Measurements from ENCODE around the gene IFT88. TPM values are rescaled to one million over a fixed set of nuclear protein-coding genes. Genes with fewer than 3 reads are reported as not detected.

IFT88 gene
- total and polyA plus RNA-seq, 2 donors: 12.6 to 18.2 TPM

DNA sequence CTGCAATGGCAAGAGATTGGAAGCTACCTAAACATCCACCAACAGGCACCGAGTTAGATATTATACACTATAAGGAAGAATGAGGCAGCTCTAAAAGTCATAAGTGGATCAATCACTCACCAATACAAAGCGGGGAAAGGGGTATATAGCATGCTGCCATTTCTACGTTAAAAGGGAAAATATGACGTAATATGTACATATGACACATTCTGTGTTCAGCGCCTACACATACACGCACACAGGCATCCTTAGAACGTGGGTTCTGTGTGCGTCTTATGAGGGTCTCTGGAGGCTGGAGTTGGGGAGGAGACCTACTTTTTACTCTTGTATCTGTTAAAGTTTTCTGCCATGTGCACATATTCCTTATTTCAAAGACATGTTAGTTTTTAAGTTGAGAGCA is 142.4 kb downstream of the IFT88 start:
- no peak for DNase-seq (ENCODE audit: low read depth in 6 of 9, low spot score in 9 of 9)
- Histone ChIP-seq H3K9me3 (ENCODE audit: control insufficient read depth in 2 of 2, insufficient read depth in 1 of 2, low read length in 1 of 2) (no peaks in the 10 kb centered on the region), H3K27me3 (ENCODE audit: control insufficient read depth in 2 of 2, insufficient read depth in 1 of 2, low read length in 1 of 2) (peaks cover 0 to 8% of the 10 kb centered on the region in 2 donors), H3K36me3 (ENCODE audit: control insufficient read depth in 2 of 2, insufficient read depth in 2 of 2, low read length in 1 of 2) (no peaks in the 10 kb centered on the region), H3K27ac (ENCODE audit: low read depth in 1 of 2, low read length in 1 of 2) (no peak overlapping the region), H3K4me1 (ENCODE audit: control insufficient read depth in 2 of 2, insufficient read depth in 2 of 2, low read length in 2 of 2) (no peaks in the 10 kb centered on the region), H3K4me3 (ENCODE audit: low read length in 2 of 2) (no peak overlapping the region)
- 97% methylated on average over 8 of the region's 8 CpGs for WGBS

DNA sequence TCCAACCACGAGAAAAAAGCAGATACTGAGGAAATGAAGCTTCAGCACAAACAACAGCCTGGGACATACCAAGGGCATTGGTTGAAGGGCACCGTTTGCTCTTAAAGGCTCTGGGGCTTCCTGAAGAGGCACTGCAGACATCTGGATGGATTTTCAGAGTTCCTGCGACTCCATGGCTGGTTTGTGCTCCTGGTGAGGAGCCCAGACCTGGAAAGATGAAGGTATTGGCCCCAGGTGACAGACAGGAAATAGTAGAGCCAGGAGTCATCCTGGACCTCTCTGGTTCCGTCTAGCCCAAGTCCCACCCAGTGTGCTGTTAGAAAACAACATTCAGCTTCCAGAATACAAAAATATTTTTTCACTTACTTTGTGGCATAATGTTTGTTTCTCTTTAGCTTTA is 142.8 kb downstream of the IFT88 start:
- Histone ChIP-seq H3K4me3 (ENCODE audit: low read length in 2 of 2) (no peak overlapping the region), H3K9me3 (ENCODE audit: control insufficient read depth in 2 of 2, insufficient read depth in 1 of 2, low read length in 1 of 2) (no peaks in the 10 kb centered on the region), H3K36me3 (ENCODE audit: control insufficient read depth in 2 of 2, insufficient read depth in 2 of 2, low read length in 1 of 2) (no peaks in the 10 kb centered on the region), H3K27ac (ENCODE audit: low read depth in 1 of 2, low read length in 1 of 2) (no peak overlapping the region), H3K27me3 (ENCODE audit: control insufficient read depth in 2 of 2, insufficient read depth in 1 of 2, low read length in 1 of 2) (peaks cover 0 to 5% of the 10 kb centered on the region in 2 donors), H3K4me1 (ENCODE audit: control insufficient read depth in 2 of 2, insufficient read depth in 2 of 2, low read length in 2 of 2) (no peaks in the 10 kb centered on the region)
- no peak for DNase-seq (ENCODE audit: low read depth in 6 of 9, low spot score in 9 of 9)
- WGBS: 85% methylated on average over 4 of the region's 4 CpGs

DNA sequence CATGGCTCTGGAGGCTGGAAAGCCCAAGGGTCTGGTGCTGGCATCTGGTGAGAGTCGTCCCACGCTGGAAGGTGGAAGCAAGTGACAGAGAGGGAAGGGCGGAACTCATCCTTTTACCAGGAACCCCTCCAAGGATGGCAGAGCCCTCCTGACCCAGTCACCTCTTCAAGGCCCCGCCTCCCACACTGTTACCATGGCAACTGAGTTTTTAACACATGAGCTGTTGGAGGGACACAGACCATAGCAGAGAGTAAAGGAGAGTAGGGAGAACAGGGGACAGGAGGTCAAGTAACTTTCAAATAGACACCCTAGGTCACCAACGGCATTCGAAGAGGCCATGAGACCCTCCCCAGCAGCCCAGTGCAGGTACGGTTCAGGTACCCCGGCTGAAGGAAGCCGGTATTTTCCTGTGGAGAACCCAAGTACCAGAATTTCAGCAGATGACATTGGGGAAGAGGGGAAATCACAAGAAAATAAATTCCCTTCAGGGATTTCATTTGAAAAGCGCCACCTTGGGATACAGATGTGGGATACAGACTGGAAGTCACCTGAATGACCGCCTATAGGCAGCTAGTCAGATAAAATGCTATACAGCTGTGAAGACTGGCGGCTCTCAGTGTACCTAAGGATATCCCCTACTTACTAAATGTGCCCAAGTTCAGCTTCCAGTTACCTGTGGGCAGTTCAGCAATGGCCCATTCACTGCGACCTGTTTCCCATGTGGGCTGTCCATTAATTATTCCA is 144.5 kb downstream of the IFT88 start:
- no peak overlapping the region for H3K27ac ChIP-seq (ENCODE audit: low read depth in 1 of 2, low read length in 1 of 2)
- 94% methylated on average over 13 of the region's 13 CpGs for WGBS
- peaks cover 0 to 3% of the 10 kb centered on the region in 2 donors for H3K27me3 ChIP-seq (ENCODE audit: control insufficient read depth in 2 of 2, insufficient read depth in 1 of 2, low read length in 1 of 2)
- no peak for DNase-seq (ENCODE audit: low read depth in 6 of 9, low spot score in 9 of 9)
- H3K9me3 ChIP-seq (ENCODE audit: control insufficient read depth in 2 of 2, insufficient read depth in 1 of 2, low read length in 1 of 2): no peaks in the 10 kb centered on the region
- H3K4me3 ChIP-seq (ENCODE audit: low read length in 2 of 2): no peak overlapping the region
- no peaks in the 10 kb centered on the region for H3K36me3 ChIP-seq (ENCODE audit: control insufficient read depth in 2 of 2, insufficient read depth in 2 of 2, low read length in 1 of 2)
- peaks cover 0 to under 1% of the 10 kb centered on the region in 2 donors for H3K4me1 ChIP-seq (ENCODE audit: control insufficient read depth in 2 of 2, insufficient read depth in 2 of 2, low read length in 2 of 2)

DNA sequence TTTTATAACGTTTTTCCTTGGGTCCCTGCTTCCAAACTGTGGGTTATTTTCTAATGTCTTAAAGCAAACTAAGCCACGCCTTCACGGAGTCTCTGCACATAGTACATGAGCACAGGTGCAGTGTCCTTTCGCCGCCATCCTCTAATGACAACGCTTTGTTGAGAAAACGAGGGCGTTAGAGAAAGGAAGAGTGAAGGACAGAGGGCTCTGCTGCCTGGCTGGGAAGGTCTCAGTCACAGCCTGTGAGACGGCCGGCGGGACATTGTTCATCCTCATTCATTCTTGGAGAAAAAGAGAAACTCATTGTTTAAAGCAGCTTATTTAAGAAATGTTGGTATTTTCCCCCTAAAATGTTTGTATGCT is 146.0 kb downstream of the IFT88 start:
- H3K27ac ChIP-seq (ENCODE audit: low read depth in 1 of 2, low read length in 1 of 2): no peak overlapping the region
- WGBS: 77% methylated on average over 11 of the region's 11 CpGs
- H3K4me3 ChIP-seq (ENCODE audit: low read length in 2 of 2): no peak overlapping the region

DNA sequence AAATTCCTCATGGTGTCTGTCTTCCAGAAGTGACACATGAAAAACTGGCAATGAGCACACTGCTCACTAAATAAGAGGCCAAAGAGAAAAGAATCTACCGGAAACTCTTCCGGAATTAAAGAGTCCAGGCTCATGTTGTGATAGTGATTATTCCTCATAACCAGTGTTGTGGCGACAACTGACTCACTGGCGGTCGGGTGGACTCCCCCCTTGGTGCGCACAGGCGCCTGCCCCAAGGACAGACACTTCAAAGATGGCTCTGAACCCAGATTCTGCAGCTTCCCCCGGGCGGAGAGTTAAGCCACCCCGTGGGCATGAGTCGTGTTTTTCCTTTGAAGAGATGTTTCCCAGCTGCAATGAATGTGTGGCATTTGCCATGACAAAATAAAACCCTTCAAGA is 146.8 kb downstream of the IFT88 start:
- no peak for DNase-seq (ENCODE audit: low read depth in 6 of 9, low spot score in 9 of 9)
- 74% methylated on average over 11 of the region's 11 CpGs for WGBS

More for the DNA sequence above, 146.0 kb downstream of the IFT88 start:
- peaks cover 0 to 3% of the 10 kb centered on the region in 2 donors for H3K27me3 ChIP-seq (ENCODE audit: control insufficient read depth in 2 of 2, insufficient read depth in 1 of 2, low read length in 1 of 2)
- peaks cover 0 to 4% of the 10 kb centered on the region in 2 donors for H3K4me1 ChIP-seq (ENCODE audit: control insufficient read depth in 2 of 2, insufficient read depth in 2 of 2, low read length in 2 of 2)
- no peaks in the 10 kb centered on the region for H3K9me3 ChIP-seq (ENCODE audit: control insufficient read depth in 2 of 2, insufficient read depth in 1 of 2, low read length in 1 of 2)
- DNase-seq (ENCODE audit: low read depth in 6 of 9, low spot score in 9 of 9): no peak
- no peaks in the 10 kb centered on the region for H3K36me3 ChIP-seq (ENCODE audit: control insufficient read depth in 2 of 2, insufficient read depth in 2 of 2, low read length in 1 of 2)

DNA sequence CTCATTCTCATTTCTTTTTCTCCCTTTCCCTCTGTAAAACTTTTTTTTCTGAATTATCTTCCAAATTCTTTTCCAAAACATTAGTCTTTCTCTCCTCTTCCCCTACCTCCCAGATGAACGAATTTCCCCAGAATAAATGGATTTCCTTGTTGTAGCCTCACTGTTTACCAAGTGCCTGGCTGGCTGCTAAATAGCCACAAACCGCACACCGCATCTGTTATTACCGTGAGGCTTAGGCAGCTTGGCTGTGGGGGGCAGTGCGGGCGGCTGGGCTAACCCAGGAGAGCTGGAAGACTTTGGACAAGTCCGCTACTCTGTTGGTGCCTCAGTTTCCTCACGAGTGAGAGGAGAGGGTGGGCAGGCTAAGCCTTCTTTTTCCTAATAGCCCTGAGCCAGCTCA is 147.2 kb downstream of the IFT88 start:
- peaks cover 0 to 3% of the 10 kb centered on the region in 2 donors for H3K27me3 ChIP-seq (ENCODE audit: control insufficient read depth in 2 of 2, insufficient read depth in 1 of 2, low read length in 1 of 2)
- WGBS: 94% methylated on average over 8 of the region's 8 CpGs
- H3K36me3 ChIP-seq (ENCODE audit: control insufficient read depth in 2 of 2, insufficient read depth in 2 of 2, low read length in 1 of 2): no peaks in the 10 kb centered on the region
- no peaks in the 10 kb centered on the region for H3K9me3 ChIP-seq (ENCODE audit: control insufficient read depth in 2 of 2, insufficient read depth in 1 of 2, low read length in 1 of 2)
- H3K4me3 ChIP-seq (ENCODE audit: low read length in 2 of 2): no peak overlapping the region
- H3K4me1 ChIP-seq (ENCODE audit: control insufficient read depth in 2 of 2, insufficient read depth in 2 of 2, low read length in 2 of 2): peaks cover 0 to 4% of the 10 kb centered on the region in 2 donors
- DNase-seq (ENCODE audit: low read depth in 6 of 9, low spot score in 9 of 9): no peak
- no peak overlapping the region for H3K27ac ChIP-seq (ENCODE audit: low read depth in 1 of 2, low read length in 1 of 2)

More for the DNA sequence above, 146.8 kb downstream of the IFT88 start:
- H3K4me3 ChIP-seq (ENCODE audit: low read length in 2 of 2): no peak overlapping the region
- H3K27me3 ChIP-seq (ENCODE audit: control insufficient read depth in 2 of 2, insufficient read depth in 1 of 2, low read length in 1 of 2): peaks cover 0 to 3% of the 10 kb centered on the region in 2 donors
- H3K36me3 ChIP-seq (ENCODE audit: control insufficient read depth in 2 of 2, insufficient read depth in 2 of 2, low read length in 1 of 2): no peaks in the 10 kb centered on the region
- H3K9me3 ChIP-seq (ENCODE audit: control insufficient read depth in 2 of 2, insufficient read depth in 1 of 2, low read length in 1 of 2): no peaks in the 10 kb centered on the region
- no peak overlapping the region for H3K27ac ChIP-seq (ENCODE audit: low read depth in 1 of 2, low read length in 1 of 2)
- H3K4me1 ChIP-seq (ENCODE audit: control insufficient read depth in 2 of 2, insufficient read depth in 2 of 2, low read length in 2 of 2): peaks cover 0 to 4% of the 10 kb centered on the region in 2 donors

DNA sequence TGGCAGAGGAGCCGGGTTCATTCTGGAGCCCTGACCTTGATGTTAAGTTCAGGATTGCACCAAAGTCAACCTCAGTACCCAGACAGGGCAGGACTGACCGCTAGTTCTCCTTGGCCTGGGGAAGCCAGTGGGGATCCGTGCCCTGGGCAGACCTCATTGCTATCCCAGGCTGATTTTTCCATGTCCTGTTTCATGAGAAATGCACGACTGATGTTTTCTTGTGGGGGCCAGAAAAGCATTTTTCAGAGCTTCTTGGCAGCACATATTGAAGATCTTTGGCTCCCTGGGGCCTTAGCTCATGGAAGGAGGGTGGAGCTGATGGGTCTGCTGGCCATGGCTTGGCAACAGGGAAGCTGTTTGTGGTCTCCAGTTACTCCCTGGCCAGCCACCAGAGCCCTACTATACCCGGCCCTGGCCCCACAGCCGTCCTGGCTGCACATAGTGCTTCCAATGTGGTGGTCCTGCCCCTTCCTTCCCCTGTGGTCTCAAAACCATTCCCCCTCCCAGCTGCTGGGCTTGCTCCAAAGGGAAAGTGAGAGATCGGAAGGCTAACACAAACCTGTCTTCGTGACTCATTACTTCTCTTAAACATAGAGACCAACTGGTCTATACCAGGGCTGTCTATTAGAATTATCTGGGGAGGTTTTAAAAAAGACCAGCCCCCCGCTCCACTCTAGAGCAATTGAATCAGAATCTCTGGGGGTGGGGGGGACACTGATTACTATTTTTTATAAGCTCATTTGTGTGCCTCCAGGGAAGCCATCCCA is 147.8 kb downstream of the IFT88 start:
- no peak overlapping the region for H3K27ac ChIP-seq (ENCODE audit: low read depth in 1 of 2, low read length in 1 of 2)
- H3K4me3 ChIP-seq (ENCODE audit: low read length in 2 of 2): no peak overlapping the region

DNA sequence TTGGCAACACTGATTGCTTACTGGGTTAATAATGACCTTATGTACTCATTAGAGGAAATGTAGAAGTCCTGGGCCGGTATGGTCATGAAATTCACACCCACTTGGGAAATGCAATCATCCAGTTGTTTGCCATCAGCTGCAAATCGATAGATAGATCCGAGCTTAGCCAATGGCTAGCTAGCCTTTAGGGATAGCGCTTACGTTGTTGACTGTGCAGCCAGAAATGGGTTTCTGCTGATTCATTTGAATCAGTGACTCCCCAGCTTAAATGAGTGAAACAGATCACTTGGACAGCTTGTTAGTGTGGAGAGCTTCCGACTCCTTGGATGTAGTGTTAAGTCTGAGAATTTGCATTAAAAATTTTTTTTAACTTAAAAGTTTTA is 148.4 kb downstream of the IFT88 start:
- Histone ChIP-seq H3K4me3 (ENCODE audit: low read length in 2 of 2) (no peak overlapping the region), H3K4me1 (ENCODE audit: control insufficient read depth in 2 of 2, insufficient read depth in 2 of 2, low read length in 2 of 2) (peaks cover 0 to 4% of the 10 kb centered on the region in 2 donors), H3K27me3 (ENCODE audit: control insufficient read depth in 2 of 2, insufficient read depth in 1 of 2, low read length in 1 of 2) (peaks cover 0 to 5% of the 10 kb centered on the region in 2 donors), H3K27ac (ENCODE audit: low read depth in 1 of 2, low read length in 1 of 2) (no peak overlapping the region), H3K36me3 (ENCODE audit: control insufficient read depth in 2 of 2, insufficient read depth in 2 of 2, low read length in 1 of 2) (no peaks in the 10 kb centered on the region), H3K9me3 (ENCODE audit: control insufficient read depth in 2 of 2, insufficient read depth in 1 of 2, low read length in 1 of 2) (no peaks in the 10 kb centered on the region)
- WGBS: 98% methylated on average over 6 of the region's 6 CpGs
- no peak for DNase-seq (ENCODE audit: low read depth in 6 of 9, low spot score in 9 of 9)

More for the DNA sequence above, 147.8 kb downstream of the IFT88 start:
- WGBS: 84% methylated on average over 9 of the region's 9 CpGs
- H3K9me3 ChIP-seq (ENCODE audit: control insufficient read depth in 2 of 2, insufficient read depth in 1 of 2, low read length in 1 of 2): no peaks in the 10 kb centered on the region
- peaks cover 0 to 3% of the 10 kb centered on the region in 2 donors for H3K27me3 ChIP-seq (ENCODE audit: control insufficient read depth in 2 of 2, insufficient read depth in 1 of 2, low read length in 1 of 2)
- DNase-seq (ENCODE audit: low read depth in 6 of 9, low spot score in 9 of 9): no peak
- peaks cover 0 to 4% of the 10 kb centered on the region in 2 donors for H3K4me1 ChIP-seq (ENCODE audit: control insufficient read depth in 2 of 2, insufficient read depth in 2 of 2, low read length in 2 of 2)
- no peaks in the 10 kb centered on the region for H3K36me3 ChIP-seq (ENCODE audit: control insufficient read depth in 2 of 2, insufficient read depth in 2 of 2, low read length in 1 of 2)

DNA sequence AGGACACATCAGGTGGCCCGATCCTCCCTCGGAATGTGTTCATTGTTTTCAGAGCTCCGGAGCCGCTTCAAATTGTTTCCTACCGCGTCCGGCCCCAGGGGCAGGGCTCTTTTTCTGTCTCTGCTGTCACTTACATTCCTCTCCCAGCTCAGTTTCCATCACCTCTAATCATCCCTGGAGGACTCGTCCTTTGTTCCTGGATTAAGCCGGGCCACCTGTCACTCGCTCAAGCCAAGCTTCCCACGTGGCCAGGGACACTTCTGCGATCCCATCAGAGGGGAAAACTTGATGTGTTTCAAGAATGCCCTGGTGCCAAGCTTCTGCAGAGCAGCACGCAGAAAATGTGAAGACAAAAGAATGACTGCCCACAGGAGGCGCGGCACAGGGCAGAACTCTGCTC is 150.0 kb downstream of the IFT88 start:
- WGBS: 94% methylated on average over 15 of the region's 15 CpGs
- Histone ChIP-seq H3K9me3 (ENCODE audit: control insufficient read depth in 2 of 2, insufficient read depth in 1 of 2, low read length in 1 of 2) (peaks cover 0 to 6% of the 10 kb centered on the region in 2 donors), H3K4me1 (ENCODE audit: control insufficient read depth in 2 of 2, insufficient read depth in 2 of 2, low read length in 2 of 2) (peaks cover 6 to 11% of the 10 kb centered on the region in 2 donors), H3K27me3 (ENCODE audit: control insufficient read depth in 2 of 2, insufficient read depth in 1 of 2, low read length in 1 of 2) (peaks cover 7 to 20% of the 10 kb centered on the region in 2 donors), H3K4me3 (ENCODE audit: low read length in 2 of 2) (no peak overlapping the region), H3K27ac (ENCODE audit: low read depth in 1 of 2, low read length in 1 of 2) (no peak overlapping the region), H3K36me3 (ENCODE audit: control insufficient read depth in 2 of 2, insufficient read depth in 2 of 2, low read length in 1 of 2) (no peaks in the 10 kb centered on the region)
- no peak for DNase-seq (ENCODE audit: low read depth in 6 of 9, low spot score in 9 of 9)

Measured in thymus (tissue), 11 donors.